ENCODE measurements around the gene OR8U1.
"Not testable (repeated sequence)": the region's sequence is repeated elsewhere in the genome, so short reads cannot be mapped to it uniquely, and the experiment has no call there.

Gene OR8U1

GRCh38 chr11:56375324-56375723, at the start of gene OR8U1:
Gene OR8U1 (plus strand): TSS chr11:56375624. CDS start chr11:56375624, 0 bp downstream.
- no peak for DNase-seq (ENCODE audit: low read depth)

- DNase-seq (ENCODE audit: low read depth) = no peak
These were observed 43.4 kb upstream of the OR8U1 start for GRCh38 chr11:56331861-56332491.

- no peak for DNase-seq (ENCODE audit: low read depth)
These were observed 42.3 kb upstream of the OR8U1 start for GRCh38 chr11:56333156-56333555.

- no peak for DNase-seq (ENCODE audit: low read depth)
These were observed 35.1 kb upstream of the OR8U1 start for GRCh38 chr11:56340289-56340688.

- DNase-seq (ENCODE audit: low read depth) = no peak
These were observed 29.7 kb upstream of the OR8U1 start, which contains the start of gene OR8K1 for GRCh38 chr11:56345739-56346138. Gene OR8K1 (plus strand): TSS chr11:56346039. CDS start chr11:56346039, 0 bp downstream.

- DNase-seq (ENCODE audit: low read depth) = no peak
These were observed 21.4 kb upstream of the OR8U1 start, which contains the start of gene OR8J1 for GRCh38 chr11:56353991-56354390. Gene OR8J1 (plus strand): TSS chr11:56354291. CDS start chr11:56360247, 5,956 bp downstream.

- DNase-seq (ENCODE audit: low read depth) = no peak
These were observed 4.7 kb downstream of the OR8U1 start for GRCh38 chr11:56380120-56380519.

- DNase-seq (ENCODE audit: low read depth) = no peak
These were observed 19.0 kb downstream of the OR8U1 start for GRCh38 chr11:56394381-56394780.

GRCh38 chr11:56396047-56396446, 20.6 kb downstream of the OR8U1 start:
- no peak for DNase-seq (ENCODE audit: low read depth)

GRCh38 chr11:56401858-56402461, 26.5 kb downstream of the OR8U1 start:
- not testable (repeated sequence) for DNase-seq (ENCODE audit: low read depth)

- no peak for DNase-seq (ENCODE audit: low read depth)
These were observed 29.0 kb downstream of the OR8U1 start for GRCh38 chr11:56404393-56404792.

GRCh38 chr11:56410801-56411200, 35.4 kb downstream of the OR8U1 start:
- DNase-seq (ENCODE audit: low read depth) = no peak

- DNase-seq (ENCODE audit: low read depth) = no peak
These were observed 37.0 kb downstream of the OR8U1 start, which contains the start of gene OR5AL1 for GRCh38 chr11:56412396-56412795. Gene OR5AL1 (plus strand): TSS chr11:56412696.
